CD14-positive monocyte (primary cell): Measurements from ENCODE around the gene PAGE2B. TPM values are rescaled to one million over a fixed set of nuclear protein-coding genes. Genes with fewer than 3 reads are reported as not detected.

ENCODE experiments used
- DNase-seq, 3 donors: peaks; one replicate each; pipeline ENCODE4 v3.0.0-alpha.2; 2011 to 2022
- H2AFZ ChIP-seq: 2 replicates; pipeline ENCODE4 v1.6.0; 2012; ENCODE audit warnings: mild to moderate bottlenecking, low read depth, low read length, inconsistent platforms; ENCODE audit not compliant: insufficient read depth, poor library complexity, severe bottlenecking
- H3K27ac ChIP-seq, 2 donors: 1 replicate in 1 of 2; 2 replicates in 1 of 2; pipeline ENCODE4 v1.5.1; 2012 to 2013; ENCODE audit warnings: low read length in 2 of 2, control low read depth in 1 of 2, inconsistent platforms in 1 of 2, low read depth in 1 of 2, mild to moderate bottlenecking in 1 of 2
- H3K27me3 ChIP-seq, 2 donors: one replicate each; pipeline versions ENCODE4 v1.6.0 to v1.6.1; 2011 to 2013; ENCODE audit warnings: low read length in 2 of 2; ENCODE audit not compliant: control insufficient read depth in 2 of 2, insufficient read depth in 2 of 2
- H3K36me3 ChIP-seq, 2 donors: replicated peaks in 1 of 2; 1 replicate in 1 of 2; 2 replicates in 1 of 2; pipeline versions ENCODE4 v1.5.1 to v1.6.1; 2012 to 2013; ENCODE audit warnings: low read length in 2 of 2, control low read depth in 1 of 2, inconsistent platforms in 1 of 2, mild to moderate bottlenecking in 1 of 2; ENCODE audit not compliant: insufficient read depth in 2 of 2, control insufficient read depth in 1 of 2
- H3K4me1 ChIP-seq, 2 donors: 1 replicate in 1 of 2; 2 replicates in 1 of 2; pipeline versions ENCODE4 v1.5.1 to v1.6.1; 2012 to 2013; ENCODE audit warnings: low read length in 2 of 2, control low read depth in 1 of 2, inconsistent platforms in 1 of 2, mild to moderate bottlenecking in 1 of 2, moderate library complexity in 1 of 2; ENCODE audit not compliant: insufficient read depth in 2 of 2, control insufficient read depth in 1 of 2
- H3K4me2 ChIP-seq: replicated peaks from 2 replicates; pipeline ENCODE3; 2012; ENCODE audit warnings: low read length, moderate library complexity, mild to moderate bottlenecking; ENCODE audit not compliant: poor library complexity, severe bottlenecking; ENCODE audit errors: extremely low read depth
- H3K4me3 ChIP-seq, 3 experiments: fragments of 200-600 bp in 1 of 3; sonication (generic) in 1 of 3; replicated peaks in 1 of 3; 1 replicate in 2 of 3; 2 replicates in 1 of 3; pipeline ENCODE4 v1.5.1; 2011 to 2013; ENCODE audit warnings: low read length in 3 of 3, mild to moderate bottlenecking in 3 of 3, control low read depth in 2 of 3, low read depth in 2 of 3, inconsistent platforms in 1 of 3, moderate library complexity in 1 of 3
- H3K79me2 ChIP-seq: 2 replicates; pipeline ENCODE4 v1.6.0; 2012; ENCODE audit warnings: mild to moderate bottlenecking, control low read depth, inconsistent platforms, low read length, moderate library complexity; ENCODE audit not compliant: insufficient read depth
- H3K9ac ChIP-seq: 2 replicates; pipeline ENCODE4 v1.6.0; 2017; ENCODE audit warnings: low read length, mild to moderate bottlenecking; ENCODE audit not compliant: insufficient read depth, poor library complexity, severe bottlenecking
- H3K9me3 ChIP-seq, 2 donors: replicated peaks in 1 of 2; 1 replicate in 1 of 2; 2 replicates in 1 of 2; pipeline versions ENCODE4 v1.5.1 to v1.6.1; 2012 to 2013; ENCODE audit warnings: low read length in 2 of 2, control low read depth in 1 of 2; ENCODE audit not compliant: control insufficient read depth in 1 of 2, insufficient read depth in 1 of 2
- H4K20me1 ChIP-seq: 2 replicates; pipeline ENCODE4 v1.6.0; 2012; ENCODE audit warnings: mild to moderate bottlenecking, low read length, control low read depth, moderate library complexity; ENCODE audit not compliant: insufficient read depth
- H3K27ac Mint-ChIP-seq, 7 donors: one replicate each; pipeline ENCODE4 v1.8.0; 2020; ENCODE audit warnings: mild to moderate bottlenecking in 7 of 7, mixed read lengths in 7 of 7, moderate library complexity in 6 of 7, inconsistent platforms in 2 of 7
- H3K27me3 Mint-ChIP-seq, 3 donors: one replicate each; pipeline ENCODE4 v1.8.0; 2021 to 2022; ENCODE audit warnings: low read depth in 3 of 3, mild to moderate bottlenecking in 3 of 3, mixed read lengths in 3 of 3, moderate library complexity in 3 of 3, inconsistent platforms in 1 of 3
- H3K36me3 Mint-ChIP-seq, 2 donors: one replicate each; pipeline ENCODE4 v1.8.0; 2020; ENCODE audit warnings: mixed read lengths in 2 of 2, inconsistent platforms in 1 of 2, mild to moderate bottlenecking in 1 of 2
- H3K4me1 Mint-ChIP-seq: one replicate; pipeline ENCODE4 v1.8.0; 2020; ENCODE audit warnings: mild to moderate bottlenecking, mixed read lengths
- H3K4me3 Mint-ChIP-seq, 2 donors: one replicate each; pipeline ENCODE4 v1.8.0; 2020; ENCODE audit warnings: mild to moderate bottlenecking in 2 of 2, mixed read lengths in 2 of 2, moderate library complexity in 1 of 2
- H3K9me3 Mint-ChIP-seq, 7 donors: one replicate each; pipeline ENCODE4 v1.8.0; 2020 to 2022; ENCODE audit warnings: mixed read lengths in 7 of 7, mild to moderate bottlenecking in 6 of 7, moderate library complexity in 6 of 7, inconsistent platforms in 2 of 7
- CTCF ChIP-seq: fragments of 200-600 bp; IDR thresholded peaks from one replicate; pipeline ENCODE4 v1.8.0; 2022; ENCODE audit warnings: antibody characterized with exemption, mild to moderate bottlenecking
- WGBS: methylation state at CpG from one replicate; pipeline ENCODE4 v1.1.5; 2013; ENCODE audit warnings: missing lambda C conversion rate; ENCODE audit not compliant: insufficient coverage; 5-methylcytosine and 5-hydroxymethylcytosine counted together
- intact Hi-C, 2 donors: fragments of 100-400 bp; cut with micrococcal nuclease; formaldehyde crosslinking; loops; one replicate each; pipeline versions ENCODE4 v1.15.0 to v1.15.1; 2023
- polyA minus RNA-seq: library from RNA; depleted of rRNA, polyadenylated mRNA; stranded (reverse); fragments of >200 nt; gene quantifications from 2 replicates; pipeline ENCODE4 v1.2.3, GENCODE V29; 2012
- polyA plus RNA-seq, 3 donors: library from polyadenylated mRNA; depleted of rRNA in 1 of 3; unstranded in 2 of 3; stranded (reverse) in 1 of 3; fragments of 300-500 nt in 2 of 3; fragments of >200 nt in 1 of 3; fragmentation: Illumina TruSeq in 2 of 3; gene quantifications; 1 replicate in 2 of 3; 2 replicates in 1 of 3; pipeline ENCODE4 v1.2.3, GENCODE V29; 2012 to 2021
- total RNA-seq, 12 experiments: library from RNA in 1 of 12; stranded (reverse) in 1 of 12; fragments of 120-200 nt in 1 of 12; gene quantifications; one replicate each; pipeline ENCODE4 v1.2.4 and lab custom pipeline; 2013 to 2026; ENCODE audit warnings: mixed read lengths in 6 of 12, inconsistent platforms in 1 of 12

PAGE2B gene
- total RNA-seq (2013): not detected
- polyA plus RNA-seq: not detected
- not detected in 2 replicates for polyA minus RNA-seq
- total RNA-seq (lab: John Stamatoyannopoulos, UW): 0 to 0.06 (median 0) reads per million in 11 experiments

GRCh38 chrX:55074851-55075467 lies at the start of gene PAGE2B:
Gene PAGE2B, plus strand, starts transcription at chrX:55075030. Its CDS starts 1,012 bp downstream, at chrX:55076042.
- Mint-ChIP-seq H3K9me3 (peaks cover 4 to 16% (median 9%) of the 10 kb centered on the region in 7 donors), H3K27me3 (peaks cover 0 to 4% (median 1%) of the 10 kb centered on the region in 3 donors), H3K4me1 (no peaks in the 10 kb centered on the region), H3K27ac (peak within 1 kb of the TSS in 1 of 7 donors; percentile 42), H3K4me3 (no peak within 1 kb of the TSS), H3K36me3 (no peaks in the 10 kb centered on the region)
- no peak within 1 kb of the TSS for H2AFZ ChIP-seq
- 98% methylated on average over 9 of the region's 36 CpGs for WGBS
- H4K20me1 ChIP-seq: no peaks in the 10 kb centered on the region
- no peaks in the 10 kb centered on the region for H3K36me3 ChIP-seq
- no peaks in the 10 kb centered on the region for H3K27me3 ChIP-seq
- no peak within 1 kb of the TSS for H3K27ac ChIP-seq
- no peak within 1 kb of the TSS for H3K9ac ChIP-seq
- no peaks in the 10 kb centered on the region for H3K9me3 ChIP-seq
- H3K4me2 ChIP-seq: no peak within 1 kb of the TSS
- intact Hi-C loops: no loop called here
- no peaks in the 10 kb centered on the region for H3K4me1 ChIP-seq
- H3K79me2 ChIP-seq: no peaks in the 10 kb centered on the region
- no peak for TF ChIP-seq CTCF
- no peak for DNase-seq
- no peak within 1 kb of the TSS for H3K4me3 ChIP-seq

- no peak overlapping the region for H3K4me3 ChIP-seq
- no peaks in the 10 kb centered on the region for H3K79me2 ChIP-seq
- no peak overlapping the region for H3K27ac Mint-ChIP-seq
- H3K4me3 Mint-ChIP-seq: no peak overlapping the region
- H3K9ac ChIP-seq: no peak overlapping the region
- H3K27me3 ChIP-seq: no peaks in the 10 kb centered on the region
- no peak overlapping the region for H3K27ac ChIP-seq
- H3K36me3 Mint-ChIP-seq: no peaks in the 10 kb centered on the region
- H3K4me1 Mint-ChIP-seq: no peaks in the 10 kb centered on the region
- no peak overlapping the region for H2AFZ ChIP-seq
- no peak for TF ChIP-seq CTCF
- H3K9me3 Mint-ChIP-seq: peaks cover 0 to 5% (median 0%) of the 10 kb centered on the region in 7 donors
- H3K4me1 ChIP-seq: no peaks in the 10 kb centered on the region
- no peak for DNase-seq
- intact Hi-C loops: no loop called here
- no peaks in the 10 kb centered on the region for H3K9me3 ChIP-seq
- no peaks in the 10 kb centered on the region for H3K36me3 ChIP-seq
- H3K27me3 Mint-ChIP-seq: peaks cover 0 to 9% (median 0%) of the 10 kb centered on the region in 3 donors
- H4K20me1 ChIP-seq: no peaks in the 10 kb centered on the region
- no peak overlapping the region for H3K4me2 ChIP-seq
Measured at GRCh38 chrX:55026143-55026542, 48.7 kb upstream of the PAGE2B start.
